ENCODE measurements around the gene RNF212B. TPM values are rescaled to one million over a fixed set of nuclear protein-coding genes. Genes with fewer than 3 reads are reported as not detected.

RNF212B gene, protein sequence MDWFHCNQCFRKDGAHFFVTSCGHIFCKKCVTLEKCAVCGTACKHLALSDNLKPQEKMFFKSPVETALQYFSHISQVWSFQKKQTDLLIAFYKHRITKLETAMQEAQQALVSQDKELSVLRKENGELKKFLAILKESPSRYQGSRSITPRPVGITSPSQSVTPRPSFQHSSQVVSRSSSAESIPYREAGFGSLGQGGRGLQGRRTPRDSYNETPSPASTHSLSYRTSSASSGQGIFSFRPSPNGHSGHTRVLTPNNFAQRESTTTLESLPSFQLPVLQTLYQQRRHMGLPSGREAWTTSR
- total RNA-seq, result not detected in 2 replicates

DNA sequence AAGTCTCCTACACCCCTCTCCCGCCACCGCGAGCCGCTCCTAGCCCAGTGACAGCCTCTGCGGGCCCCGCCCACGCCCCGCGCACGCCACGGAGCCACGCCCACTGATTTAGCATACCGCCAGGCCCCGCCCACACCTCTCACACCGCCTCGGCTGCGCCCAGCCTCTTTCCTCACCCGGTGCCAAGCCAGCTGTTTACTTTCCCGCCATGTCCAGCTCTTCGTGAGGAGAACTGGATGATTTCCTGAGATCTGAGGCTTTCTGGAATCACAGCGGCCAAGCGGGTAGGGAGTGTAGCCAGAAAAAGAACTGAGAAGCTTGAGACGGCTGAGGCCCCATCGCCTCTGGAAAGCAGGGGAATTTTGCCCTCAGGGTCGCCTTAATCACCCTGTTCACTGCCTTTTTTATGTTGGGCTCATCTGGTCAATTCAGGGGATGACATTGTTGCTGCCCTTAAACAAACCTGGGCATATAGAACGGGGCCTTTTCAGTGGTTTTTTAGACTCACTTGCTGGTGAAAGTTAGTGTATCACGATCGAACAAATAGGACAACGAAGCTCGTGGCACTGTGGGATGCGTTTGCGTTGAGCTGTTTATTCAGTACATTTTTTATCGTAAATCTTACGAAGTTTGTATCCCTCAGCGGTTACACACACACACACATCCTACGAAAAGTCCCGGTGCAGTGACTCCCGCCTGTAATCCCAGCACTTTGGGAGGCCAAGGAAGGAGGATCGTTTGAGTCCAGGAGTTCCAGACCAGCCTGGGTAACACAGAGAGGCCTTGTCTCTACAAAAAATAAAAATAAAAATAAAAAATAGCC is at the start of gene RNF212B:
Gene RNF212B, plus strand, starts transcription at position 165 of the 823 bp plus-strand sequence. CDS start 2,410 bp downstream, outside the sequence.

DNA sequence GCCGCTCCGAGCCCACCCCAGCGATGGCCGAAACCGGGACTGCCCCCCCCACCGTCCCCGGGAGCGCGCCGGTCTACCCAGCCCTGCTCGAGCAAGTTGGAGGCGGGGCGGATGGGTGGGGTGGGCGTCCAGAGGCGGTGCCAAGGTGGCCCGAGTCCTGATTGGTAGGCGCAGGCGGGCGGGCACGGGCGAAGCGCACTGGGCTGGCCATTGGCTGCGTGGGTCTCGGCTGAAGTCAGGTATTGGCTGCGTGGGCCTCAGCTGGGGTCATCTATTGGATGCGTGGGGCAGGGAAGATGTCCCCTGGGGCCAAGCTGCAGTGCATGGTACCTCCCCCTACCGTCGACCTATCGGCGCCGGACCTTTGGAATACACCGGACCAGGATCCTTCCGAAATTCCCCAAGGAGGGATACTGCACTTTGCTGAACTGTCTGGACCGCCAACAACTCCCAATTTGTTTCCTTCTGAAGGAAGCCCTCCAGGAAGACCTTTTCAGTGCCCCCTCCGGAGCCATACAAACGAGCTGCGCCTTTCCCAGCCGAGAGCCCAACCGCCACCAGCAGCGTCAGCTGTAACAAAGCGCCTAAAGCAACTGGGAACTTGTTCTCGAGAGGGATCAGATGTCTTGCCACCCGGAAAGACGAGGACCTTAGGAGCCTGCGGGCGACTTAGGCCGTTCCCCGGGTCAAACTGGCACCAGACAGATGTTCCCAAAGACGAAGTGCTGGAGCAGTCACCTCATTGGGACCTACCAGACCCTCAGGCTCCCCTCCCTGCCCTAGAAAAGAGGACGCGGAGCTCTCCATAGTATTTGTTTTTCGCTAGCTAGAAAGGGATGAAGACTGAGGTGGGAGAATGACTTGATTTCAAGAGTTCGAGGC is 48.5 kb downstream of the RNF212B start, which contains the start of gene HOMEZ:
Gene HOMEZ, minus strand, starts transcription at position 113 of the 882 bp plus-strand sequence. CDS start 180 bp downstream, outside the sequence.

DNA sequence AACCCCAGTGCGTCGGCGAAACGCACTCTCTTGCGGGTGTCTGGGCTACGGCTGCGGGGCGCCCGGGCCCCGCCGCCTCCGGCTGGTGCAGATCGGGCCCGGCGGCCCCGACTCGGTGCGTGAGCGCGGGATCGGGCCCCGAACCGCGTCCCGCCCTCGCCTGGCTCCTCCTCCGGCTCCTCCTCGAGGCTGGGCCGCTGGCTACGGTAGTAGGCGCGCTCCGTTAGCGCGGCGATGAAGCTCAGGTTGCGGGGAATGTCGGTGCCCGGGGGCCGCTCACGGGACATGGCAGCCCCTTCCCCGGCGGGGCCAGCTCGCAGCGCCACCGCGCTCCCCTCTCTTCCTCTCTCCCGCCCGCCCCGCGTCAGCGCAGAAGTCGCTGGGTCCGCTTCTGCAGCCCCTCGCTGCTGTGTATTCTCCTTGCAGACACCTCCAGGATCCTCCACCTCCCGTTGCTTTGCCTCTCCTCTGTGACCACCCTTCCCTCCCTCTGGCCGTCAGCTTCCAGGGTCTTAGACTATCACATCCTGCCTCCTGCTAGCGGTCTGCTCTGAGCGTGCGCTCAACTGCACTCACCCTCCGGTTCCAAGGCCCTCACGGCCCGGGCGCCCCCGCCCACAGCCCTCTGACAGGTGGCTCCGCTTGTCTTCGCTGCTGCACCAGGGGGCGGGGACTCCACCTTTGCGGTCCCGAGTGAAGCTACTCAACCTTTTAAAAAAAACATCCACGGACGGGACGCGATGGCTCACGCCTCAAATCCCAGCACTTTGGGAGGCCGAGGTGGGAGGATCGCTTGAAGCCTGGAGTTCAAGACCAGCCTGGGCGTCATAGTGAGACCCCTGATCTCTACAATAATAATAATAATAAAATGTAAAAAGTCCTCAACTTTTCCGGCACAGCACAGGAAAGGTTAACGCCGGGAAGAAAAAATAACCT is 64.8 kb downstream of the RNF212B start, which contains the start of gene PPP1R3E:
Gene PPP1R3E, minus strand, starts transcription at position 570 of the 936 bp plus-strand sequence. Its CDS starts 283 bp downstream, at position 287.

DNA sequence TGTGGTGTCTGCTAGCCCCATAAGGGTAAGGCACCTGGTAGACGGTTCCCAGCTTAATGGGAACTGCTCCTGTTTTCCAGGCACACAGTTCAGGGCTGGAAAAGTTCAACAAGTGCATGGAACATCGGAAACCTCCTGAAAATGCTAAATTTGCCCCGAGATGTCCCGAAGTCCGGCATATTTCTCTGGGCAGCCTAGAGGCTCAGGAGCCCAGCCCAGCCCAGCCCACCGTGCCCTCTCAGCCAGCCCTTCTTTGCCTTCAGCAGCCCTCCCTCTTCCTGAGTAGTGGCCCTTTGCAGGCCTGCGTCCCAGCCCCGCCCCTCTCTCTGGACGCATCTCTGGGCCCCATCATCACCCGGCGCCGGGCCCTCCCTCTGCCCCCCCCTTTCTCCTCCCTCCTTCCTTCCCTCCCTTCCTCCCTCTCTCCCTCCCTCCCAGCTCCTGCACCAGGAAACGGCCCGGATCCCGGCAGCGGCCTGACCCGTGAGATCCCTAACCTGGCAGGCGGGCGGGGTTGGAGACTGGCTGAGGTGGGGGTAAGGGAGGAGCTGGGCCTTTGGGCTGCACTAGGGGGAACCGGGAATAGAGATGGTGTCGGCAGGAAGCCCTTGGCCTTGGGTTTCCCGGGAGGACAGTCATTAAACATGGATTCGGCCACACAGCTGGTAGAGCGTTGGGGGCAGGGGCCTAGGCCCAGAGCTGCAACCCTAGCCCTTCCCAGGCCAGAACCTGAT is 68.8 kb downstream of the RNF212B start, which contains the start of gene BCL2L2:
Gene BCL2L2, plus strand, starts transcription at position 422 of the 734 bp plus-strand sequence. CDS start 935 bp downstream, outside the sequence.

DNA sequence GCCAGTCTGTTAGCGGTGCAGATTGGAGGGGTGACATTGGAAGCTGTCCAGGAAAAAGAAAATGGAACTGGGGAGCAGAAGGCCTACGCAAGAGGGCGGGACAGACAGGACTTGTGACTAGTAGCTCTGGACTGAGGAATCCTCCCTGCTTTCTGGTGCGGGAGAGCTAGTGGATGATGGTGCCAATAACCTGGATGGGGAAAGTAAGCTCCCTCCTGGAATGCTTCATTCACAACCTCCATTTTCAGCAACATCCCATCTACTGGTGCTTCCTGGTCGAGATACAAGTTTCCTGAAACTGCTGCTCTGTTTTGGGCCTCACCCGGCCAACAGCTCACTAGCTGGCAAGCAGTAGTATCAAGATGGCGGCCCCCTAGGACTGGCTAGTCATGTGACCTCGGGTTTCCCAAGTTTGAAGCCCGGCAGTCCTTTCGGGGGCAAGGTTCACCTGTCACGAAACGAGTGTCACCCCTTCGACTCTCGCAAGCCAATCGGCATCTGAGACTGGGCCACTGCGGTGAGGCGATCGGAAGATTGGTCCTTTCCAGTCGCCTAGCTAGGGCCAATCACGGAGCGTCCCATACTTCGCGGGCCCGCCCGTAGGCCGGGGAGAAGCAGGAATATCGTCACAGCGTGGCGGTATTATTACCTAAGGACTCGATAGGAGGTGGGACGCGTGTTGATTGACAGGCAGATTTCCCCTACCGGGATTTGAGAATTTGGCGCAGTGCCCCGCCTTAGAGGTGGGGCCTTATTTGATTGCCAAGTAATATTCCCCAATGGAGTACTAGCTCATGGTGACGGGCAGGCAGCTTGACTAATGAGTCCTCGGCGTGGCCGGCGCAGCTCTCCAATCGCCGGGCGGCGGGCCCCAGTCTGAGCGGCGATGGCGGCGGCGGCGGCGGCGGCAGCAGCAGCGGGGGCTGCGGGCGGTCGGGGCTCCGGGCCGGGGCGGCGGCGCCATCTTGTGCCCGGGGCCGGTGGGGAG is 83.1 kb downstream of the RNF212B start, which contains the start of gene PABPN1:
Gene PABPN1, plus strand, starts transcription at position 874 of the 988 bp plus-strand sequence. Its CDS starts 13 bp downstream, at position 887.

Other genes starting within 250 kb of the RNF212B start
- 11.2 and 15.8 TPM in 2 replicates for gene C14orf93, start 227.8 kb upstream of the RNF212B start, total RNA-seq
- 351 and 468 TPM in 2 replicates for gene PSMB5, start 203.0 kb upstream of the RNF212B start, total RNA-seq
- not detected in 2 replicates for gene PSMB11, start 195.7 kb upstream of the RNF212B start, total RNA-seq
- gene CDH24, start 180.4 kb upstream of the RNF212B start, total RNA-seq, result 5.0 and 7.2 TPM in 2 replicates
- gene ACIN1, start 142.8 kb upstream of the RNF212B start, total RNA-seq, result 67.0 and 77.6 TPM in 2 replicates
- gene C14orf119, start 142.4 kb upstream of the RNF212B start, total RNA-seq, result 66.1 and 75.5 TPM in 2 replicates
- 0.58 TPM in 1 of 2 replicates, not detected in the other for gene CIROP, start 132.9 kb upstream of the RNF212B start, total RNA-seq
- not detected in 2 replicates for gene CEBPE, start 118.7 kb upstream of the RNF212B start, total RNA-seq
- 6.9 and 13.1 TPM in 2 replicates for gene SLC7A8, start 54.3 kb upstream of the RNF212B start, total RNA-seq
- gene HOMEZ, start 48.2 kb downstream of the RNF212B start, total RNA-seq, result 9.6 and 14.4 TPM in 2 replicates
- 1.1 and 1.2 TPM in 2 replicates for gene PPP1R3E, start 64.9 kb downstream of the RNF212B start, total RNA-seq
- gene BCL2L2, start 68.9 kb downstream of the RNF212B start, total RNA-seq, result 16.7 and 21.1 TPM in 2 replicates
- gene PABPN1, start 83.5 kb downstream of the RNF212B start, total RNA-seq, result 59.5 and 63.1 TPM in 2 replicates
- 10.1 and 16.8 TPM in 2 replicates for gene SLC22A17, start 115.0 kb downstream of the RNF212B start, total RNA-seq
- 10.5 and 11.8 TPM in 2 replicates for gene EFS, start 127.2 kb downstream of the RNF212B start, total RNA-seq
- not detected in 2 replicates for gene IL25, start 134.9 kb downstream of the RNF212B start, total RNA-seq
- gene CMTM5, start 139.1 kb downstream of the RNF212B start, total RNA-seq, result not detected in 2 replicates
- not detected in 2 replicates for gene MYH6, start 170.3 kb downstream of the RNF212B start, total RNA-seq
- not detected in 2 replicates for gene MYH7, start 197.7 kb downstream of the RNF212B start, total RNA-seq
- 23.4 and 26.8 TPM in 2 replicates for gene NGDN, start 231.8 kb downstream of the RNF212B start, total RNA-seq

All from myometrial cell (primary cell).